NCI-H748 (cell line): Measurements from ENCODE around the gene TTLL3.

Experiments used
- DNase-seq: peaks from one replicate; lab custom pipeline; 2025; ENCODE audit not compliant: unreplicated experiment; lab: John Stamatoyannopoulos, UW

TTLL3 gene

GRCh38 chr3:9781551-9781950 lies 28.5 kb upstream of the TTLL3 start:
- no peak for DNase-seq

DNA sequence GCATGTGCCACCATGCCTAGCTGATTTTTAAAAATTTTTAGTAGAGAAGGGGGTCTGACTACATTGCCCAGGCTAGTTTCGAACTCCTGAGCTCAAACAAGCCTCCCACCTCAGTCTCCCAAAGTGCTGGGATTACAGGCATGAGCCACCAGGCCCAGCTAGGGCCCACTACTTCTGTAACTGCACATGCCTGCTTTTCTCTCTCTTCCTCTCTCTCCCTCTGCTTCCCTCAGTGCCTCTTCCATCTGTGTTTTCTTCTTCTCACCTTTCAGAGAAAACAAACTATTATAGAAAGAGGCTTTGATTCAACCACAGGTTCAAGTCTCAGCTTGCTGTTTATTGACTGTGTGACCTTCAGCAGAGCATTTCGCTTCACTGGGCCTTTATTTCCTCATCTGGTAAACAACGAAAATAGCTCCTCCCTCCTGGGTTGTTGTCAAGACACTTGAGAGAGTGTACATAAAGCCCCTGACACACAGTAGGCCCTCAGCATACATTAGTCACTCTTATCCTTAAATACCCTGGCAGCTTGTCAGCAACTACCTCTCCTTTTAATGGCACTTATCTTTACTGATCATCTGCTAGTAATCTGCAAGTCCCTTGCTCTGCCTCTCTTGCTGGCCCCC lies 28.0 kb upstream of the TTLL3 start:
- DNase-seq, result no peak

GRCh38 chr3:9782770-9783169 lies 27.3 kb upstream of the TTLL3 start:
- no peak for DNase-seq

DNA sequence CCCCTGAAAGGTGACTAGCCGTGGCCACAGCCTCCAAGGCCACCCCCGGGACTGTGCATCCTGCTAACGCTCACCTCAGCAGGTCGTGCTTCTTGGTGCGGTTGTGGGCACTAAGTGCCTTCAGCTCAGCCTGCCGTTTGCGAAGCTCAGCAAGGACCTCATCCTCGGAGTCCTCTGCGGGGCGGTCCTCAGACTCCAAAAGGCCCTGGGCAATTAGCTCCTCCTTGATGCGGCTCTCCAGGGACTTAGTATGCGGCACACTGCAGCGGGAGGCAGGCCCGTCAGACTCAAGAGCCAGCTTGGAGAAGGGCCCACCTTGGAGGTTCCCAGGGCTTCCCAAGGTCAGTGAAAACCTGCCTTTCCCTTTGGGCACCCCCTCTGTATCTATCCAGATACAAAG lies 26.1 kb upstream of the TTLL3 start:
- no peak for DNase-seq

DNA sequence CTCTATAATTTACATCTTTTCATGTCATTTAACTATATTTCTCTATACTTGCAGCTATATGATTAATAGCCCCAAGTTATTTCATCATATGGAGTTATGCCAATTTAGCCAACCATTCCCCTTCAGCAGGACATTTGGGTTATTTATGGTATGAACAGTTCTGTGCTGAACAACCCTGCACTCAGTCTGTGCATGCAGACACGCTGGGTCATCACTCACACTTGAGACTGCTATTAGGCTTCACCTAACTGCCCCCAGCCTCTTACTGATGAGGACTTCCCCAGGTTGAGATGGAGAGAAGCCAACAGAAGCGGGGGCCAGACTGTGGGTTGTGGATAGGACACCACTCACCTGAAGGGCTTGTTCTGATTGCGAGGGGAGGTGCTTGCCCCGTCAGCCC lies 25.1 kb upstream of the TTLL3 start:
- no peak for DNase-seq

DNA sequence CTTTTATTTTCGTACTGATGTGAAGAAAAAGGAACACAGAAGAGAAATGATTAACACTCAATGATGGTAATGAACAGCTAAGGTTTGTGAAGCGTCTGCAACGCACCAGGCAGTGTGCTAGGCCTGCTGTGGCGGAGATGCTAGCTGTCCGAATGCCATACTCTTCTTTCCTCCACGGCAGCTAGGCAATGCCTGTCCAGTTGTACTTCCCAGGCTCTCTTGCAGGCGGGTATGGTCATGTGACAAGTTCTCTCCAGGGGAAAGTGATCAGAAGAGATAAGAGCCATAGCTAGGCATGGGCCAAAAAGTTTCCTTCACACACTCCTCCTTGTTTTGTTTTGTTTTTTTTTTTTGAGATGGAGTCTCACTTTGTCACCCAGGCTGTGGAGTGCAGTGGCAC lies 24.5 kb upstream of the TTLL3 start:
- DNase-seq, result no peak

GRCh38 chr3:9786209-9786739 lies 23.8 kb upstream of the TTLL3 start:
- no peak for DNase-seq

DNA sequence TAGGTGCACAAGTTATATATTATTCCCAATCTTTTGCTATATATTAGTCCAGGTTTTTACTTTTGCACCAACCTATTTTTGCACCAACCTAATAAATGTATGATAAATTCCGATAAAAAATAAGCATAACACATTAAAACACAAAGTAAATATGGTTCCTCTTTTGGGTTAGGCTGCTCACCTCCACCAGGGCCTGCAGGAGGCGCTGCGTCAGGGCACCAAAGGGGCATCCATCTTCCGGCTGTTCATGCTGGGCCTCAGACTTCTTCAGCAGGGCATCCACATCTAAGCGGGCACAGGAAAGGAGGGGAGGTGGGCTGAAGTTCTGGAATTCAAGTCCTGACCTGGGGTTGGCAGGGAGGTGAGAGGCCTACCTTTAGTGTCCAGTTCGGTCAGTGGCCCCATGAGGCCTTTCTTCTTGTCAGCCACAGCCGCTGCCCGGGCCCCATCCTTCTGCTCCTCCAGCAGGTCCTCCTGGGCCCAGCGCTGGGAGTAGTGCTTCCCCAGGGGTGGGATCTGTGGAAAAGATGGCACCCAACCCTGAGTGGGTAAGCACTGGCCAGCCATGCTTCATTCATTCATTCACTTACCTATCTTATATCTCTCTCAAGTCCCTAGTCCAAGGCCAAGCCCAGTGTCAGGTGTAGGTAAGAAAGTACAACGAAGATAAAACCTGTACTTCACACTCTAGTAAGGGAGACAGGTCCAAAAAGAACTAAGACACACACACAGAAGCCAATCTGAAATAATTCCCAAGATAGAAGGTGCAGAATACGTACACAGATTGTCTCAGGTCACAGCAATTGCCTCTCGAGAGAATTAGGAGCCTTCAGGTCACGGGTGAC lies 23.0 kb upstream of the TTLL3 start:
- DNase-seq, result no peak

DNA sequence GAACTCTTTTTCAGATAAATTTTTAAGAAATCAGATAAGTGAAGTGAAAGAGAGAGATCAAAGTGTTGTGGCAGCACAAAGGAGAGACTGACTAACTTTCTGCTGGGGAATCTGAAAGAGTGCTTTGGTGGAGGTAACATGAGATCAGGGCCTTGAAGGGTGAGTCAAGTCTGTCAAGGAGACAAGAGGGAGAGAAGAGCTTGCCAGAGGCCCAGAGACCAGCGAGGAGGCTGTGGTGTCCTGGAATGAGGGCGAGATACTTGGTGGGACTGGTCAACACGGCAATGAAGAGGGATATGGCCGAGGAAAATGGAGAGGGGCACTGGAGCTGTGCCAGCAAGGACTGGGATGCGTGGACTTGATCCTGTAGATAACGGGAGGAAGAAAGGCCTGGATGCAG lies 22.3 kb upstream of the TTLL3 start:
- no peak for DNase-seq

DNA sequence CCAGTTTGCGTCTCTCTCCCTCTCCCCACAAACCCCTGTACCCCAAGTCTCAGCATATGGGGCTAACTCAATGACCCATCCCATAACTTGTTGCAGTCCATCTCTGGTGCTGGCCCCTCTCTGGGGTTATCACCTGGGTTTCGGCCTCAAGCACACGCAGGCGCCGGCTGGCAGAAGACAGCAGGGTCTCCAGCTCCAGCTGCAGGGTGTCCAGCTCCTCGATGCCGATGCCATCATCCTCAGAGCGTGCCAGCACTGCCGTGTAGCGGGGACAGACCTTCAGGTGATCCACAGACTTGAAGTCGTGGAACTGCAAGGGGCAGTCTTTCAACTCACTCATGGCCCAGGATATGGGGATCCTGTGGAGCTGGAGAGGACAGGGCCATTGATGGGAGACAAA lies 18.9 kb upstream of the TTLL3 start:
- DNase-seq, result no peak

GRCh38 chr3:9791790-9792404 lies 18.2 kb upstream of the TTLL3 start:
- DNase-seq, result no peak

- peak; percentile 92 for DNase-seq
Observed at GRCh38 chr3:9792405-9793160, 17.5 kb upstream of the TTLL3 start, which contains the start of the genes ARPC4 and TADA3. Gene ARPC4, plus strand, starts transcription at chr3:9793082. Its CDS starts 40 bp downstream, at chr3:9793122. Gene TADA3, minus strand, starts transcription at chr3:9792473. Its CDS starts 1,007 bp downstream, at chr3:9791466.

DNA sequence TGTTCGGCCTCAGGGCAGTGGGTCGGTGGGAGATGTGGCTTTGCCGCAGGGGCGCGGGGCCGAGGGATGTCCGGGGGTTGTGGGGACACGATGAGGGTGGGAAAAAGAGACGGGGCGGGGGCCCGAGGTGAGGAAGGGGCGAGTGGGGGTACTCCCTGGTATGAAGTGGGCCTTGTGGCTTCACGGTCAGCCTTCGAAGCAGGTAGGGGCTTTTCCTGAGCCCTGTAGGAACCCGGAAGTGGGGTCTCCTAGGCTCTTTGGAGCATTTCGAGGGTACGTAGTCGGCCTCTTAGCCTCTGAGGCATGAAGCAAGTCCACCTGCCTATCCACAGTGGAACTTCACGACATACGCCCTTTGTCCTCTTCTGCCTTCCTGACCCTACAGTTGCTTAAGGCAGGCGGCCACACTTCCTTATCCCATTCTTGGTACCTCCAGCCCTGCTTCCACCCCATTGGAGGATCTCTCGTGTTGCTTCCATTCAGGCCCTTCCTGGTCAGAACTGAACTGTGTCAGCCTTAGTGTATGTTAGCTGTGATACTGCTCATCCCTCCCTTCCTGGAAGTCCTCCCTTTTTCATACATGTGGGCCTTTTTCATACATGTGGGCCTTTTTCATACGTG lies 16.8 kb upstream of the TTLL3 start:
- peak; percentile 45 for DNase-seq

DNA sequence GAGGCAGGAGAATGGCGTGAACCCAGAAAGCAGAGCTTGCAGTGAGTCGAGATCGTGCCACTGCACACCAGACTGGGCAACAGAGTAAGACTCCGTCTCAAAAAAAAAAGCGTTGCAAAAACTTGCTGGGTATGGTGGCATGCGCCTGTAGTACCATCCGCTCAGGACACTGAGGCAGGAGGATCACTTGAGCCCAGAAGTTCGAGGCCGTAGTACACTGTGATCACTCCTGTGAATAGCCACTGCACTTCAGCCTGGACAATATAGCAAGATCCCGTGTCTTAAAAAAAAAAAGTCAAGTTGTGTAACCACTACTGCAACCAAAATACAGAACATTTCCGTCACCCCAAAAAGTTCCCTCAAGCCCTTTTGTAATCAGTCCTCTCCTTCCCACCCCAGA lies 15.7 kb upstream of the TTLL3 start:
- no peak for DNase-seq

DNA sequence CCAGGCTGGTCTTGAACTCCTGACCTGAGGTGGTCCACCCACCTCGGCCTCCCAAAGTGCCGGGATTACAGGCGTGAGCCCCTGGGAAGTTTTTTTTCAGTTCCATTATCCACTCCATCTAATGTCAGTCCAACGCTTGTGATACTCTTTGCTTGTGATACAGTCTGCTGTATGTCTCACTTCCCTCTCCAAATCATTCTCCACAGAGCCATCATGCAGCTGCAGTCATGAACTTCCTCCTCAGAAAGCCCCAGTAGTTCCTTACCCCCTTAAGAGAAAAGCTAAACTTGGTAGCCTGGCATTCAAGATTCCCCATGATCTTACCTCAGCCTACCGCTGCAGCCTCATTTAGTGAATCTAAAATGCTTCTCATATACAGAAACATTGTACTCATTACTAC lies 14.9 kb upstream of the TTLL3 start:
- DNase-seq, result no peak

DNA sequence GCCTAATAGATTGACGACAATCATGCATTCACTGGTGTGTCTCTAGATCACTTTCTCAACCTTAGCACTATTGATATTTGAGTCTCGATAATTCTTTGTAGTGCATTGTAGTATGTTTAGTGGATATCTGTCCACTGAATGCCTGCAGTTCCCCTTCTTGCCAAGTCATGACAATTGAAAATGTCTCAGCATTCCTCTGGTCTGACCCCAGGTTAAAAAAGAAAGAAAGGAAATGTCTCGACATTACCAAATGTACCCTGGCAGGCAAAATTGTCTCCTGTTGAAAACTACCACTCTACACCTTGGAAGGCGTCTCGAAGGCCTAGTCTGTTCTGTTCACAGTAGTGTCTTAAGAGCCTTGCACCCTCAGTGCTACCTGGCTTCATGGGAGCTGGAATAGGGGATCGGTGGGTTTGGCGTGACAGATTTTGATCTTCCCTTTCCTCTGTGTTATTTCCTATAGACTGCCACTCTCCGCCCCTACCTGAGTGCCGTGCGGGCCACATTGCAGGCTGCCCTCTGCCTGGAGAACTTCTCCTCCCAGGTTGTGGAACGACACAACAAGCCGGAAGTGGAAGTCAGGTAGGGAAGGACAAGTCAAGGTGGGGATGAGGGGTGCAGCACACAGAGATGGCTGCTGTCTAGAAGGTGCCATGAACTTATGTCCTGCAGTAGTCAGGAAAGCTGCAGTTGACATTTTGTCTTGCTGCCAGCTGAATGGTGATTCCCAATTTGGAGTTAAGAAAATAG lies 12.7 kb upstream of the TTLL3 start:
- no peak for DNase-seq

DNA sequence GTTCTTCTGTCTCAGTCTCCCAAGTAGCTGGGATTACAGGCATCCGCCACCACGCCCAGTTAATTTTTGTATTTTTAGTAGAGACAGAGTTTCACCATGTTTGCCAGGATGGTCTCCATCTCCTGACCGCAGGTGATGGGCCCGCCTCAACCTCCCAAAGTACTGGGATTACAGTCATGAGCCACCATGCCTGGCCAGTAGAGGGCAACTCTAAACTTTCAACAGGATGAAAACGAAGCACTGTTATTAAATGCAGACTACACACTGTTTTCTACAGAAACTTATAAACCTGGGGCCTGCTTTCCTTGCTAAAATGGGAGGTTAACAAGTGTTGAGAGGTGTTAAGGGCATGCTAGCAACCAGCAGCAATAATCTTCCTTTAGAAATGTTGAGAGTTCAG lies 9.5 kb upstream of the TTLL3 start:
- no peak for DNase-seq

- no peak for DNase-seq
Observed at GRCh38 chr3:9803494-9803893, 6.6 kb upstream of the TTLL3 start.

- DNase-seq, result no peak
Observed at GRCh38 chr3:9804996-9805395, 5.1 kb upstream of the TTLL3 start.

- no peak for DNase-seq
Observed at GRCh38 chr3:9806137-9806536, 3.9 kb upstream of the TTLL3 start.
